ENCODE measurements around the gene PRR11.

PRR11 gene

GRCh38 chr17:59110973-59111372, 44.6 kb upstream of the PRR11 start:
- H3K18ac ChIP-seq (ENCODE audit: low read length), result no peak overlapping the region
- no peak overlapping the region for H2BK15ac ChIP-seq (replicated peaks; ENCODE audit: low read depth)
- no peak overlapping the region for H3K9ac ChIP-seq (ENCODE audit: low read length)
- H3K4ac ChIP-seq (ENCODE audit: low read depth, low read length), result no peak overlapping the region
- H3K4me2 ChIP-seq (ENCODE audit: low read length), result no peak overlapping the region
- H2AK5ac ChIP-seq (ENCODE audit: low read length), result no peak overlapping the region
- no peaks in the 10 kb centered on the region for H3K36me3 ChIP-seq (ENCODE audit: control insufficient read depth, insufficient read depth, low read length)
- H4K8ac ChIP-seq (ENCODE audit: low read depth, low read length), result no peak overlapping the region
- H3K79me2 ChIP-seq (ENCODE audit: control insufficient read depth, insufficient read depth, low read length), result peaks cover 7% of the 10 kb centered on the region
- H2BK120ac ChIP-seq (ENCODE audit: low read depth, low read length), result no peak overlapping the region
- no peak overlapping the region for H2BK5ac ChIP-seq (ENCODE audit: low read length)
- H3K79me1 ChIP-seq (ENCODE audit: low read length), result peaks cover 3% of the 10 kb centered on the region
- DNase-seq, result no peak
- H3K27ac ChIP-seq (ENCODE audit: low read depth, low read length), result no peak overlapping the region
- H3K23ac ChIP-seq (ENCODE audit: low read length), result no peak overlapping the region
- no peak overlapping the region for H3K4me3 ChIP-seq (ENCODE audit: low read length)
- no peak overlapping the region for H4K5ac ChIP-seq (ENCODE audit: low read length)
- no peaks in the 10 kb centered on the region for H3K4me1 ChIP-seq (ENCODE audit: control insufficient read depth, low read depth, low read length)
- H3K56ac ChIP-seq (ENCODE audit: low read length), result no peak overlapping the region
- H3K27me3 ChIP-seq (ENCODE audit: insufficient read depth, low read length, poor library complexity), result no peaks in the 10 kb centered on the region

- Histone ChIP-seq H3K27me3 (ENCODE audit: insufficient read depth, low read length, poor library complexity) (no peaks in the 10 kb centered on the region), H3K4me1 (ENCODE audit: control insufficient read depth, low read depth, low read length) (no peaks in the 10 kb centered on the region), H3K79me2 (ENCODE audit: control insufficient read depth, insufficient read depth, low read length) (peaks cover 5% of the 10 kb centered on the region), H3K9ac (ENCODE audit: low read length) (no peak overlapping the region), H3K23ac (ENCODE audit: low read length) (no peak overlapping the region), H3K36me3 (ENCODE audit: control insufficient read depth, insufficient read depth, low read length) (no peaks in the 10 kb centered on the region), H3K27ac (ENCODE audit: low read depth, low read length) (no peak overlapping the region), H3K79me1 (ENCODE audit: low read length) (peaks cover 3% of the 10 kb centered on the region), H4K8ac (ENCODE audit: low read depth, low read length) (no peak overlapping the region), H3K18ac (ENCODE audit: low read length) (no peak overlapping the region), H2BK5ac (ENCODE audit: low read length) (no peak overlapping the region), H3K56ac (ENCODE audit: low read length) (no peak overlapping the region), H2BK120ac (ENCODE audit: low read depth, low read length) (no peak overlapping the region), H2AK5ac (ENCODE audit: low read length) (no peak overlapping the region), H3K4me3 (ENCODE audit: low read length) (no peak overlapping the region), H2BK15ac (replicated peaks; ENCODE audit: low read depth) (no peak overlapping the region), H3K4ac (ENCODE audit: low read depth, low read length) (no peak overlapping the region), H4K5ac (ENCODE audit: low read length) (no peak overlapping the region), H3K4me2 (ENCODE audit: low read length) (no peak overlapping the region)
- no peak for DNase-seq
- WGBS (ENCODE audit: extremely low coverage, insufficient coverage, low lambda C conversion rate), result no CpG with 5 or more reads among the region's 3 CpGs
Measured at GRCh38 chr17:59111539-59111938, 44.0 kb upstream of the PRR11 start.

GRCh38 chr17:59115474-59115873, 40.1 kb upstream of the PRR11 start:
- H2BK5ac ChIP-seq (ENCODE audit: low read length), result no peak overlapping the region
- no peak overlapping the region for H3K18ac ChIP-seq (ENCODE audit: low read length)
- no CpG with 5 or more reads among the region's 9 CpGs for WGBS (ENCODE audit: extremely low coverage, insufficient coverage, low lambda C conversion rate)
- H3K36me3 ChIP-seq (ENCODE audit: control insufficient read depth, insufficient read depth, low read length), result no peaks in the 10 kb centered on the region
- H3K27me3 ChIP-seq (ENCODE audit: insufficient read depth, low read length, poor library complexity), result no peaks in the 10 kb centered on the region
- no peak overlapping the region for H2BK120ac ChIP-seq (ENCODE audit: low read depth, low read length)
- no peak overlapping the region for H3K4me2 ChIP-seq (ENCODE audit: low read length)
- H3K9ac ChIP-seq (ENCODE audit: low read length), result no peak overlapping the region
- H3K4me3 ChIP-seq (ENCODE audit: low read length), result no peak overlapping the region
- DNase-seq, result no peak
- no peak overlapping the region for H3K27ac ChIP-seq (ENCODE audit: low read depth, low read length)
- no peak overlapping the region for H4K5ac ChIP-seq (ENCODE audit: low read length)
- H3K23ac ChIP-seq (ENCODE audit: low read length), result no peak overlapping the region
- no peak overlapping the region for H2AK5ac ChIP-seq (ENCODE audit: low read length)
- no peak overlapping the region for H4K8ac ChIP-seq (ENCODE audit: low read depth, low read length)
- H3K79me1 ChIP-seq (ENCODE audit: low read length), result peaks cover 3% of the 10 kb centered on the region
- H3K56ac ChIP-seq (ENCODE audit: low read length), result no peak overlapping the region
- H3K79me2 ChIP-seq (ENCODE audit: control insufficient read depth, insufficient read depth, low read length), result peaks cover 6% of the 10 kb centered on the region
- no peaks in the 10 kb centered on the region for H3K4me1 ChIP-seq (ENCODE audit: control insufficient read depth, low read depth, low read length)
- H3K4ac ChIP-seq (ENCODE audit: low read depth, low read length), result no peak overlapping the region
- no peak overlapping the region for H2BK15ac ChIP-seq (replicated peaks; ENCODE audit: low read depth)

- Histone ChIP-seq H3K9ac (ENCODE audit: low read length) (no peak overlapping the region), H3K4me2 (ENCODE audit: low read length) (no peak overlapping the region), H2BK15ac (replicated peaks; ENCODE audit: low read depth) (no peak overlapping the region), H3K18ac (ENCODE audit: low read length) (no peak overlapping the region), H3K23ac (ENCODE audit: low read length) (no peak overlapping the region), H3K79me2 (ENCODE audit: control insufficient read depth, insufficient read depth, low read length) (peaks cover 1% of the 10 kb centered on the region), H3K27ac (ENCODE audit: low read depth, low read length) (no peak overlapping the region), H4K5ac (ENCODE audit: low read length) (no peak overlapping the region), H3K27me3 (ENCODE audit: insufficient read depth, low read length, poor library complexity) (no peaks in the 10 kb centered on the region), H2BK5ac (ENCODE audit: low read length) (no peak overlapping the region), H3K4me1 (ENCODE audit: control insufficient read depth, low read depth, low read length) (no peaks in the 10 kb centered on the region), H2BK120ac (ENCODE audit: low read depth, low read length) (no peak overlapping the region), H4K8ac (ENCODE audit: low read depth, low read length) (no peak overlapping the region), H3K4ac (ENCODE audit: low read depth, low read length) (no peak overlapping the region), H3K4me3 (ENCODE audit: low read length) (no peak overlapping the region), H3K56ac (ENCODE audit: low read length) (no peak overlapping the region), H2AK5ac (ENCODE audit: low read length) (no peak overlapping the region), H3K36me3 (ENCODE audit: control insufficient read depth, insufficient read depth, low read length) (no peaks in the 10 kb centered on the region), H3K79me1 (ENCODE audit: low read length) (no peaks in the 10 kb centered on the region)
- no CpG with 5 or more reads among the region's 9 CpGs for WGBS (ENCODE audit: extremely low coverage, insufficient coverage, low lambda C conversion rate)
- no peak for DNase-seq
Measured at GRCh38 chr17:59121901-59122480, 33.6 kb upstream of the PRR11 start.

- Histone ChIP-seq H2BK5ac (ENCODE audit: low read length) (no peak overlapping the region), H3K18ac (ENCODE audit: low read length) (no peak overlapping the region), H3K27me3 (ENCODE audit: insufficient read depth, low read length, poor library complexity) (no peaks in the 10 kb centered on the region), H3K4ac (ENCODE audit: low read depth, low read length) (no peak overlapping the region), H2BK120ac (ENCODE audit: low read depth, low read length) (no peak overlapping the region), H3K56ac (ENCODE audit: low read length) (no peak overlapping the region), H3K79me2 (ENCODE audit: control insufficient read depth, insufficient read depth, low read length) (no peaks in the 10 kb centered on the region), H3K4me1 (ENCODE audit: control insufficient read depth, low read depth, low read length) (no peaks in the 10 kb centered on the region), H2AK5ac (ENCODE audit: low read length) (no peak overlapping the region), H3K79me1 (ENCODE audit: low read length) (no peaks in the 10 kb centered on the region), H3K4me2 (ENCODE audit: low read length) (no peak overlapping the region), H3K36me3 (ENCODE audit: control insufficient read depth, insufficient read depth, low read length) (no peaks in the 10 kb centered on the region), H3K27ac (ENCODE audit: low read depth, low read length) (no peak overlapping the region), H4K5ac (ENCODE audit: low read length) (no peak overlapping the region), H3K4me3 (ENCODE audit: low read length) (no peak overlapping the region), H3K23ac (ENCODE audit: low read length) (no peak overlapping the region), H4K8ac (ENCODE audit: low read depth, low read length) (no peak overlapping the region), H2BK15ac (replicated peaks; ENCODE audit: low read depth) (no peak overlapping the region), H3K9ac (ENCODE audit: low read length) (no peak overlapping the region)
- DNase-seq, result no peak
- WGBS (ENCODE audit: extremely low coverage, insufficient coverage, low lambda C conversion rate), result no CpG with 5 or more reads among the region's 6 CpGs
Measured at GRCh38 chr17:59124665-59125064, 30.9 kb upstream of the PRR11 start.

GRCh38 chr17:59126809-59127417, 28.6 kb upstream of the PRR11 start:
- no peak overlapping the region for H3K23ac ChIP-seq (ENCODE audit: low read length)
- H4K8ac ChIP-seq (ENCODE audit: low read depth, low read length), result no peak overlapping the region
- H2BK5ac ChIP-seq (ENCODE audit: low read length), result no peak overlapping the region
- H3K18ac ChIP-seq (ENCODE audit: low read length), result no peak overlapping the region
- no peaks in the 10 kb centered on the region for H3K36me3 ChIP-seq (ENCODE audit: control insufficient read depth, insufficient read depth, low read length)
- no peaks in the 10 kb centered on the region for H3K4me1 ChIP-seq (ENCODE audit: control insufficient read depth, low read depth, low read length)
- H3K4me3 ChIP-seq (ENCODE audit: low read length), result no peak overlapping the region
- H3K9ac ChIP-seq (ENCODE audit: low read length), result no peak overlapping the region
- no peak overlapping the region for H2BK120ac ChIP-seq (ENCODE audit: low read depth, low read length)
- no peaks in the 10 kb centered on the region for H3K79me2 ChIP-seq (ENCODE audit: control insufficient read depth, insufficient read depth, low read length)
- H3K4me2 ChIP-seq (ENCODE audit: low read length), result no peak overlapping the region
- H3K4ac ChIP-seq (ENCODE audit: low read depth, low read length), result no peak overlapping the region
- H3K27ac ChIP-seq (ENCODE audit: low read depth, low read length), result no peak overlapping the region
- no peaks in the 10 kb centered on the region for H3K79me1 ChIP-seq (ENCODE audit: low read length)
- H3K27me3 ChIP-seq (ENCODE audit: insufficient read depth, low read length, poor library complexity), result no peaks in the 10 kb centered on the region
- no peak overlapping the region for H2AK5ac ChIP-seq (ENCODE audit: low read length)
- H3K56ac ChIP-seq (ENCODE audit: low read length), result no peak overlapping the region
- no peak for DNase-seq
- no peak overlapping the region for H4K5ac ChIP-seq (ENCODE audit: low read length)
- 100% methylated on average over 1 of the region's 3 CpGs for WGBS (ENCODE audit: extremely low coverage, insufficient coverage, low lambda C conversion rate)
- no peak overlapping the region for H2BK15ac ChIP-seq (replicated peaks; ENCODE audit: low read depth)

Measured in mesendoderm (in vitro differentiated cells).